Hypothalamus (tissue), 51 donors: ENCODE results near the gene TMEM213.

Source experiments
- DNase-seq, 51 donors: peaks; one replicate each; lab custom pipeline; 2025; lab: John Stamatoyannopoulos, UW

TMEM213 gene

DNA sequence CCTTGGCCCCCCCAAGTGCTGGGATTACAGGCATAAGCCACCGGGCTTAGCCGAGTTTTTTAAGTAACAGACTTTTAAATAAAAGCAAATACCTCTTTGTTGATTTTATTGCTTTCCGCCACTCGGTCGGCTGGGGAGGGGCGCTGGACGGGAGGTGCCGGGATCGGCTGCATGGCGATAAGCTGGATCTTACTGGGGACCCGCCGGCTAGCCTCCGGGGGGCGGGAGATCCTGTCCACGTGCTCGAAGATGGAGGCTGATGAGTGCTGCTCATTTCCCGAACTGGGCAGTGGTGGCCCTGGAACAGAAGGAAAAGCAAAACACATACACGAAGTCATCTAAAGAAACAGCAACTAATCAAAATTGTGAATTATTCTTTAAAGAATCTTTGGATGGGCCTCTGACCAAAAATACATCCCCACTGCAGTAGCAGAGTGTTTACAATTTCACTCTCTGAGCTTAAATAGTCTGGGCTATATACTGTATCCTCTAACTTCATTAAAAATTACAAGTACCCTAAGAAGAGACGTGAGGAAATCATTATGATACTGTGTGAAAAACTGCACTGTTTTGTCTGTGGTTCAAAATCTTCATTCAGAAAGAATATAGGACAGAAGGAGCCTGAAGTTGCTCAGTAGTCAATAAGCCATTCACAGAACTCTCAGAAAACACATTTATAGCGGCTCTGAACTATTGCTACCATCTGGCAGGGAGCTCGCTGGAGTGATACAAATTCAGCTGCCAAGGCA is 73.4 kb downstream of the TMEM213 start:
- no peak for DNase-seq

DNA sequence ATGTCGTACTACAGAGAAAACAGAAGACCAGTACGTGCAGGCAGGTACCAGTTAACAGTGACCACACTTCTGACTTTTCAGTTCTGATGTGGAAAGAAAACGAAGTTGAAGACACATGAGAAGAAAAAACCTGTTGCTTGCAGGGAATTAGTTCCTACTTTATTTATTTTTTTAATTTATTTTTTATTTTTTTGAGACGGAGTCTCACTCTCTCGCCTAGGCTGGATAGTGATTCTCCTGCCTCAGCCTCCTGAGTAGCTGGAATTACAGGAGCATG is 74.0 kb downstream of the TMEM213 start:
- no peak for DNase-seq

DNA sequence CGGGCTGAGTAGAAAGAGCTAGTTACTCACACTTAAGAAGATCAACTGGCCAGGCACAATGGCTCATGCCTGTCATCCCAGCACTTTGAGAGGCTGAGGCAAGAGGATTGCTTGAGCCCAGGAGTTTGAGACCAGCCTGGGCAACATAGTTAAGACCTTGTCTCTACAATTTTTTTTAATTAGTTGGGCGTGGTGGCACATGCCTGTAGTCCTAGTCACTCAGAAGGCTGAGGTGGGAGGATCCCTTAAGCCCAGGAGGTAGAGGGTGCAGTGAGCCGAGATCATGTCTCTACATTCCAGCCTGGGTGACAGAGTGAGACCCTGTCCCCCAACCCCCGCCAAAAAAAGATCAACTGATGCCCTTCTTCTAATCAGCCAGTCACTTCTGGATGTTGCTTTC is 74.8 kb downstream of the TMEM213 start:
- no peak for DNase-seq

DNA sequence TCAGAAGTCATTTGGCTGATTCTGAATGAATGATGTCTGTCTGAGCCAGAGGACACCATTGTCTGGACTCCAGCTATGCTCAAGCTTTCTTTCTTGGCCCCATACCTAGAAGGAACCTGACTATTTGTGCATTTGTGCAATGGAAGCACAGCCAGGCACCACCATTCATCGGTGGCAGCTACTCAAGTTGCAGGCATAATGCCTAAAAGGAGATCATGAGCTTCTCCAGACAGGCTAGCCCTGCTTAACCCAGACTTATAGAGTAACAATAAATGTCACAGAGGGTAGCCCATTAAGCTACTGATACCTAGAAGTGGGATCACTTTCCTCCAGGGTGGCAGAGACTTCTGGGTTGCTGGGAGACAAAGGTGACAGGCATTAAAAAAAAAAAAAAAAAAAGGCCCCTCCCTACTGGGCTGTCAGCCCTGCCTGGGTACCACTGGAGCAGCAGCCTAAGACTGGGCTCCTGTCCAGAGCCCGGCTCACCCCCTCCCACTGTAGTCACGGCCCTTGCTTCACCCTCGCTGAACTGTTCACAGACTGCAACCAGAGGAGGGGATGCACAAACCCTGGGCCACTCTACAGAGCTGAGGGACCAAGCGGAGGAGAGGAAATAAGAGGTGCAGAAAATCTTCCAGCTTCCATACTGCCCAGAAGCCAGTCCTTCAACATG is 75.6 kb downstream of the TMEM213 start:
- peak in 6 of 51 donors; percentile 1 to 26 (median 14) for DNase-seq

DNA sequence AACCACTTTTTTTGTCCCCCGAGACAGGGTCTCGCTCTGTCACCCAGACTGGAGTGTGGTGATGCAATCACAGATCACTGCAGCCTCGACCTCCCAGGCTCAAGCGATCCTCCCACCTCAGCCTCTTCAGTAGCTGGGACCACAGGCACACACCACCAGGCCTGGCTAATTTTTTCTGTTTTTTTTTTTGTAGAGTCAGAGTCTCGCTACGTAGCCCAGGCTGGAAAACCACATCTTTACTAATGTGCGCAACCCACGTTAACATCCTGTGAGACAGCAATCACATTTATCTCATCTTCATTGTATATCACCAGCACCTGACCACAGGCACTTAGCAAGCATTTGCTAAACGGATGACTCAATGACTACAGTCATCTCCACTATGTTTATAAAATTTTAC is 78.0 kb downstream of the TMEM213 start:
- DNase-seq = no peak

DNA sequence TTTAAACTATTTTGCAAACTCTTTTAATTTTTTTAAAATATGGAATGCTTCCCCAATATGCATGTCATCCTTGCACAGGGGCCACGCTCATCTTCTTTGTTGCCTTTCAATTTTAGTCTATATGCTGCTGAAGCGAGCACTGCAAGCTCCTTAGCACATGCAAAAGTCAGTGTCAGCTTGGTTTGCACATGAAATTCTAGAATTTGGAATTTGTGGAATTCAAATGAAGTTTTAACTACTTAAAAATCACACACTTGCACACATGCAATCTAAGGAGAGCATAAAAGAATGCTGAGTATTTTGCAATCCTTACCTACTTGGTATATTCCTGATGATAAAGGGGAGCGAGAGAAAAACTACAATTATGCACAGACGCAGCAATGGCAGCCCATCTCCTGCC is 78.5 kb downstream of the TMEM213 start:
- DNase-seq = no peak

DNA sequence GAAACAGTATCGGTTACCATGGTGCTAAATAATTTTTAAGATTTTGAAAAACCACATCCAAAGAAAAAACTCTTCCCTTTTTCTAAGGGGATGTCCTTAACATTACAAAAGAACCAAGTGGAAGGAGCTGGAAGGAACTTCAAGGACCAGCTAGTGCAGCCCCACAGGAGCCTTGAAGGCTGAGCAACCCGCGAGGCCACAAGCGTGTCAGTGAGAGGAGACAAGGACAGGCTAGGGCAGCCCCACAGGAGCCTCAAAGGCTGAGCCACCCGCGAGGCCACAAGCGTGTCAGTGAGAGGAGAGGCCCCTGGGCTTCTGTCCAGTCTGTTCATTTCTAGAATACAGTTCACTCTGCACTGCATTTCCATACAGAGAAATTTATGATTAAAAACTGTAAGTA is 80.3 kb downstream of the TMEM213 start:
- DNase-seq = peak in 1 of 51 donors; percentile 1

DNA sequence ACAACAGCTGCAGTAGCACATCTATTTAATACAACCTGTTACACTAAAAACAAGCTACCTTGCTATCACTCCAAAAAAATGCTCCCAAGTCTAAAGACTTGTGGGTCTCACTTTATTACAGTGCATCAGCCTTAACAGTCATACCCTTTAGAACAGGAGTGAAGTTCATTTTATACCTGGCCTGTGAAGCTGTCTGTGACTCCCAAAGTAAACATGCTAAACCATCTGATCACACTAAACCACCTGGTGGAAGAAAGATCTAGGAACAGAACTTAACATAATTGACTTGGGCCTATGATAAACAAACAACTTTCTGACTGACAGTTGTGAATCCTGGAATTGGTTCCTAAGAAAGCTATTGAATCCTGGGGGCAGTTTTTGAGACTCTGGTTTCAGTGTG is 81.1 kb downstream of the TMEM213 start:
- no peak for DNase-seq

DNA sequence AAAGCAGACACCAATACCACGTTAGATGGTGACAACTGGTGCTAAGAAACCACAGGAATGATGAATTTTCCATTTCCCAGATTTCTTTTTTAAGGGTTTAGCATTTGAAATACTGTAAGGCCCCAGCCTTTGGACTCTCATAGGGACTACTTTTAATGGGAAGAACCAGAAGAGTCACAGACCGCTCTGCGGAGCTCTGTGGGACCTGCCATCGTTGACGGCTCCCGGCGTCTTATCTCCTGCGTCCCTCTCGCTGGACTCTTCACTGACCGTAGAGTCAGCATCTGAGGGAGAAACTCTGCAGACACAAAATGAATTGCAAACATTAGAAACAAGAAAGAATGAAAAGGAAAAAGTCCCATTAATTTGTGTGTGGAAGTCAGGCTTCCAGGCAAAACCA is 81.6 kb downstream of the TMEM213 start:
- no peak for DNase-seq

DNA sequence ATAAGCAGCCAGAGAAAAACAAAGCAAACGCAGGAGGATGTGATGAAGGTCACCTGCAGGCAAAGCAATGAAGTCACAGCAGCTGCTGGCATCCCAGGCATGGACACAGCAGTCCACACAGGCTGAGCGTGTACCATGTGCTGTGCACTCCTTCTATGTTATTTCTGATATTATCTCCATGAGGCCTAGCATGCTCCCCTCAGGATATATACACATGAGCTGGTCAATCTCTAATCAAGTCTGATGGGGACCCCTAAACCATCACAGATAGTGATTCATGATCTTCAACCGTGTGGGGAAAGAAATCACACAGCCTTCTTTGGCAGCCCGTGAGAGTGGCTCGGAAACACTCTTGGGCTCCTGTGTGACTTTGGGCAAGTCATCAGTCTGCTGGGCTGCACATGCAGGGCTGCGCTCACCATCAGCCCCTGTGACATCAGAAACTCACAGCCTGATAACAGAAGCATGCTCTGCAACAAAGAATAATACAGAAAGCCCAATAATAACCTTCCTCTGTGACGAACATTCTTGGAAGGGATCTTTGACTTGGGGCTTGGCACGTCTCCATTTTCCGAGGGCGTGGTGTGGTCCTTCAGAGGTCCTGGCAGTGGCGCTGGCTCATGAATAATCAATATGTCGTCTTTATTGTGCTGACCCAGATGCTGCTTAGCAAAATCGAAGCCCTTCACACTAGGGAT is 83.2 kb downstream of the TMEM213 start:
- DNase-seq = peak in 2 of 51 donors; percentile 4 to 12

DNA sequence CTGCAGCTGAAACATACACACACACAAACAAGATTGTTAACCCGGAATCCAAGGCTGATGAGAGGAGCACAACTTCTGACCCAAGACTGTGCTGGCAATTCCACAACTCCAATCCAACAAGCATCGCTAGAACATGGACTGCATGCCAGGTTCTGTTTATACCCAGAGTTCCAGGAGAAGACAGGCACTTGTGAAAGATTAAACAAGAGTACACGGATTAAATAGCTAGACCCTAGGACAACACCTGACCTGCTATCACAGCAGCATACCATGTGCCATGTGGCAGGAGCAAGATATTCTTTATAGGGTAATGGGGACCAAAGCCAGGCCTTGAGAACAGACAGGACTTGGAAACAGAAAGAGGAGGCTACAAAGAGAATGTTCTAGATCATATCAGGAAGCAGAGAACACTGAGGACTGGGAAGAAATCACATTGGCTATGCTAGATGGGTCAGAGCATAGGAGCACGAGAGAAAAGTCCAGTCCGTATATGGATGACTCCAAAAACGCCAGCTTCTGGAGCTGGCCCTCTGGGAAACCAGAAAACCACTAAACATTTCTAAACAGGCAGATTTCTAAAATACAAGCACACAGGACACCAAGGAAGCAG is 83.9 kb downstream of the TMEM213 start:
- no peak for DNase-seq

DNA sequence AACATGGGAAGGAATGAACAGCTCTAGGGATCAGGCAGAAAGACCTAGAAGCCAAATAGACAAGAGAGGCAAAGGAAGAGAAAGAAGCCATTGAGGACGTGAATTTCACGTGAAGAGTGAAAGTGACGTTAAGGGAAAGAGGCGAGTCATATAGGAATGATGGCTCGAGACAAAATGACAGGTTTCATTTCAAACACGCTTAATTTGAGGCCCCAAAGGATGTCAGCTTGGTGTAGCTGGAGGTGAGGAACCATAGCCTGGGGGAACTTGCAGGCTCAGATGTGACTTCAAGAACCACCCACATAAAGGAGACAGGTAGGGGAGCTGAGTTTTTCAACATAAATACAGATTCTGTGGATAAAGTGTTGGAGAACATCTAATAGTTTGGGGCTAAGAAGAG is 84.5 kb downstream of the TMEM213 start:
- no peak for DNase-seq

DNA sequence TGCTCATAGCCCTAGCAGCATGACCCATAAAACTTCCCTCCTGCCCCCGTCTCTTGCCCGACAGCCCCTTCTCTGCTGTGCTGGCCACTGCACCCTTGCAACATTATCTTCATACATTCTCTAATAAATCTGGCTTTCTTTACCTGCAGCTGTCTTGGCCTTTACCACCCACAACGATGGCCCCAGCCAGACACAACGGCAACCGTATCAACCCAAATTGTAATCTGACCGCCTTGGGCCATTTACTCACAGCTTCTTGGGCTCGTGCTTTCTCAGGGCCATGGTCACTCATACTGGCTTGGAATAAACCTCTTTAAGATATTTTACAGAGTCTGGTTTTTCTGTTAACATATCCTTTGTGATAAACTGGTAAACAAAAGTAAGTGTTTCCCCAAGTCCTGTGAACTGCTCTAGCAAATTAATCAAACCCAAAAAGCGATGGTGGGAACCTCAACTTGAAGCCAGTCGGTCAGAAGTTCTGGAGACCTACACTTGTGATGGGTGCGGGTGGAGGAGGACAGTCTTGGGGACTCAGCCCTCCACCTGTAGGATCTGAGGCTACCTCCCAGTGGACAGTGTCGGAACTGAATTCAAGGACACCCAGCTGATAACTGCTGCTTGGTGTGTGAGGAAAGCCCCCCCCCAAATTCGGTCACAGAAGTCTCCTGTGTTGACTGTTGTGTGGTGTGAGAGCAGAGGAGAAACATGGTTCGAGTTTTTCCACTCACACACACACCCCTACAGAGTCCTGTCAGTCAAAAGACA is 87.8 kb downstream of the TMEM213 start:
- DNase-seq = no peak

DNA sequence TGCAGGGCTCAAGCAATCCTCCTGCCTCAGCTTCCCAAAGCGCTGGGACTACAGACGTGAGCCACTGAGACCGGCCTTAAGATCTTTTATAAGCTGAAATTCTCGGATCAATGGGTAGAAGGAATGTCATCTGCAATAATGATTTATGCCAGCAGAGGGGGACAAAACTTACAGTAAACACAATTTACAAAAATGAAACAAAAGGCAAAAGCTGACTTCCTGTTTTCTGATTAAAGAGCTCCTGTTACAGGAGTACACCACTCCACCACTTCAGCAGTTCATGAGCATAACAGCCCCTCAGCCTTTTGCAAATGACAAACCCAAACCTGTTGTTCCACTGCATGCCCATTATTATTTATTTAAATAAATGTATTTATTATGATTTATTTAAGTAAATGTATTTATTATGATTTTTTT is 88.7 kb downstream of the TMEM213 start:
- peak in 1 of 51 donors; percentile 24 for DNase-seq

DNA sequence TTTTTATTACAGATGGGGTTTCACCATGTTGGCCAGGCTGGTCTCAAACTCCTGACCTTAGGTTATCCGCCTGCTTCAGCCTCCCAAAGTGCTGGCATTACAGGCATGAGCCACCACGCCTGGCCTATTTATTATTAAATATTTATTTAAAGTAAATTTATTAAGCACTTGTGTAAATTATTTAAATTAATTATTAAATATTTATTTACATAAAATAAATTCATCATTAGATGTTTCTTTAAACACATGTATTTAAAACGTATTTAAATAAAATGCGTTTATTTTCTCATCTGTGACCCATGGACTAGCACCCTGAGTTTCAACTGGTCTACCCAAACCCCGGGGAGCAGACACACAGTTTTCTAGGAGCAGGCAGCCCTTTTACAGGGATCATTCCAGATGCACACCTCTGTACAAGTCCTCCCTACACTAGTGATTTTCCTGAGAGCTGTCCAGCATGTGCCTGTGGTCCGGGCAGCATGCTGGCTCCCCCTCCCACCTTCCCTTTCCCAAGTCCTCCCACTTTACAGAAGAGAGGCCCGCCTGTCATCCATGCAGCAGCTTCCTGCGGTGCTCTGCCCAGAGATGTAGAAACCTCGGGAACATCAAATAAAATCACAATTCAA is 89.4 kb downstream of the TMEM213 start:
- no peak for DNase-seq
